Measurements from ENCODE around the gene ARHGEF17.

DNA sequence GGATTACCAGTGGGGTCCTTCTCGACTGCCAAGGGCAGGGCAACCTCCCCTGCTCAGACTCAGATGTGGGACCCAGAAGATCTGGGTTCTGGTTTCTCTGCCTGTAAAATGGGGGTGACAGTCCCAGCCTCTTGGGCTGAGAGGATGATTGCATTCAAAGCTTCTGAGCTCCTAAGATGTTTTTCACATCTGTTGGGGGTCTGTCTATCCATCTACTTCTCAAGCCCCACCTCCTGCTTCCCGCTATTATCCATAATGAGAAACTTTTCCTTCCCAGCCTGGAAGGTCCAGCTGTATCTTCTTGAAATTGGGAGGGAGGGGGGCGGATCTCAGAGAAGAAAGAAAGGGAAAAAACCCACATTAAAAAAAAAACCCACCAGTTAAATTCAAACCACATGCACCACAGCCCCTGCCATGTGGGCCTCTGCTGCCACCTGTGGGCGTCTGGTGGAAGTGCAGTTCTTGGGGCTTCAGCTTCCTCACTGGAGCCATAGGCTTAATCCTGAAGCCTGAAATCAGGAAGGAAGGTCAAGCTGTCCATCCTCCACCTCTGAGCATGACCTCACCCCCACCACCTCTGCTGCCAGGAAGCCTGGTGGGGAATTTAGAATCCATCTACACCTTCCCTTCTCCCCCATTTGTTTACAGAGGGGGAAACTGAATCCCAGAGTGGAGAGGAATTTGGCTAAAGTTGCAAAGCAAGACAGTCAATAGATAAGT lies 27.3 kb downstream of the ARHGEF17 start:
- TF ChIP-seq POLR2A (IDR thresholded peaks at IDR 0.05; ENCODE audit: low read length), result no peak
- no peak for TF ChIP-seq GATA1 (IDR thresholded peaks at IDR 0.05; ENCODE audit: low read depth, low read length)

Data from erythroblast (primary cell).